WERI-Rb-1 (cell line): ENCODE results near the gene CCNI2.

Experiments
- DNase-seq: peaks from one replicate; pipeline ENCODE4 v3.0.0-alpha.2; 2020
- H3K27ac ChIP-seq: fragments of 250-450 bp; sonication (Bioruptor Pico); 2 replicates; pipeline ENCODE4 v1.5.1; 2020; ENCODE audit warnings: mild to moderate bottlenecking, moderate library complexity
- H3K27me3 ChIP-seq: fragments of 250-450 bp; sonication (Bioruptor Pico); 2 replicates; pipeline ENCODE4 v1.5.1; 2021; ENCODE audit warnings: mild to moderate bottlenecking, low read depth, moderate library complexity; ENCODE audit not compliant: insufficient read depth, severe bottlenecking
- H3K36me3 ChIP-seq: fragments of 250-450 bp; sonication (Bioruptor Pico); 2 replicates; pipeline ENCODE4 v1.5.1; 2020; ENCODE audit warnings: mild to moderate bottlenecking, moderate library complexity
- H3K4me3 ChIP-seq: 2 replicates; pipeline ENCODE4 v1.5.1; 2011; ENCODE audit warnings: low read depth, mild to moderate bottlenecking, control low read depth, low read length
- H3K9me3 ChIP-seq: fragments of 250-450 bp; sonication (Bioruptor Pico); 2 replicates; pipeline ENCODE4 v1.5.1; 2021; ENCODE audit warnings: mild to moderate bottlenecking, moderate library complexity; ENCODE audit not compliant: severe bottlenecking
- CTCF ChIP-seq: IDR thresholded peaks from 2 replicates; pipeline ENCODE4 v1.5.1; 2011; ENCODE audit warnings: low read depth, mild to moderate bottlenecking, control low read depth, inconsistent platforms, low read length

The CCNI2 gene

GRCh38 chr5:132777209-132778069 is 30.2 kb downstream of the CCNI2 start, which contains the start of gene SEPTIN8:
SEPTIN8 (minus strand) TSS chr5:132777239; CDS start chr5:132777137, 102 bp downstream.
- H3K36me3 ChIP-seq, result no peaks in the 10 kb centered on the region
- TF ChIP-seq CTCF, result no peak
- H3K4me3 ChIP-seq, result peak within 1 kb of the TSS; percentile 76
- DNase-seq, result peak; percentile 53
- H3K9me3 ChIP-seq, result no peaks in the 10 kb centered on the region
- H3K27me3 ChIP-seq, result no peaks in the 10 kb centered on the region
- peak within 1 kb of the TSS; percentile 59 for H3K27ac ChIP-seq

- no peak for DNase-seq
These were observed 30.9 kb downstream of the CCNI2 start for GRCh38 chr5:132778129-132778528.

DNA sequence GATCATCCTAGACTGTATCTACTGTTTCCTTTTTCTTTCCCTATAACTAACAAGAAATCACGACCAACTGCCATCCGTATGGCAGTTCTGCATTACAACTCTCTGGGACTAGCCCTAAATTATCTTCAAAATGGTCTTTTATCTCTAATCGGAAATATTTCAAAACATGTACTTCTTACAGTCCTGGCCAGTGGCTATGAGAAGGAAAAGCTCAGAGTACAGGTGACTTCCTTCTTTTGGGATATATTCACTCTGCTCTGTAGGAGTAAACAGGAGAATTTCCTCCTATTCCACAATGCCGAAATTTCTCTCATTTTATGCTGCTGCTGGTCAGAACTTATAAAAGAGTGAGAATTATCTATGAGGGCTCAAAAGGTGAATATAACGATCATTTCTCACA is 31.6 kb downstream of the CCNI2 start:
- Histone ChIP-seq H3K9me3 (no peaks in the 10 kb centered on the region), H3K36me3 (no peaks in the 10 kb centered on the region), H3K27me3 (no peaks in the 10 kb centered on the region), H3K27ac (no peak overlapping the region), H3K4me3 (no peak overlapping the region)
- TF ChIP-seq CTCF, result no peak
- no peak for DNase-seq

More at GRCh38 chr5:132778129-132778528, 30.9 kb downstream of the CCNI2 start:
- Histone ChIP-seq H3K4me3 (no peak overlapping the region), H3K27ac (no peak overlapping the region), H3K9me3 (no peaks in the 10 kb centered on the region), H3K27me3 (no peaks in the 10 kb centered on the region), H3K36me3 (no peaks in the 10 kb centered on the region)
- TF ChIP-seq CTCF, result no peak

DNA sequence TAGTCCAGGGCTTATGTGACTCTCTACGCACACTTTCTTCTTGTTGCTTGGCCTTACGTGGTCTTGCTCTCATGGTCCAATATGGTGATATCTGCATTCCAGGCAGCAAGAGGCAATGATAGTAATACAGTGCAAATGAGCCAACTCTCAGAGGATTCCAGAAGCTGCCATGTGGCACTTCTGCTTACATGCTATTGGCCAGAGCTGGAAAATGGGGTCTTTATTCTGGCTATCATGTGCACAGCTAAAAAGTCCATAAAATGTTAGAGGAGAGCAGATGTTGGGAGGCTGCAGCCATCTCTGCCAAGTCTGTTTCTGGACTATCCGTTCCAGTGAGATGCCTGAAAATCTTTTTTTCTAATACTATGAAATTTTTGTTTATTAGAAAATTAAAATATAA is 32.7 kb downstream of the CCNI2 start:
- no peak overlapping the region for H3K27ac ChIP-seq
- no peak for TF ChIP-seq CTCF
- no peak for DNase-seq
- H3K27me3 ChIP-seq, result no peaks in the 10 kb centered on the region
- no peak overlapping the region for H3K4me3 ChIP-seq
- H3K36me3 ChIP-seq, result no peaks in the 10 kb centered on the region
- no peaks in the 10 kb centered on the region for H3K9me3 ChIP-seq

GRCh38 chr5:132780577-132780976 is 33.4 kb downstream of the CCNI2 start:
- Histone ChIP-seq H3K27me3 (no peaks in the 10 kb centered on the region), H3K36me3 (no peaks in the 10 kb centered on the region), H3K9me3 (no peaks in the 10 kb centered on the region), H3K27ac (no peak overlapping the region), H3K4me3 (no peak overlapping the region)
- no peak for TF ChIP-seq CTCF
- DNase-seq, result no peak

DNA sequence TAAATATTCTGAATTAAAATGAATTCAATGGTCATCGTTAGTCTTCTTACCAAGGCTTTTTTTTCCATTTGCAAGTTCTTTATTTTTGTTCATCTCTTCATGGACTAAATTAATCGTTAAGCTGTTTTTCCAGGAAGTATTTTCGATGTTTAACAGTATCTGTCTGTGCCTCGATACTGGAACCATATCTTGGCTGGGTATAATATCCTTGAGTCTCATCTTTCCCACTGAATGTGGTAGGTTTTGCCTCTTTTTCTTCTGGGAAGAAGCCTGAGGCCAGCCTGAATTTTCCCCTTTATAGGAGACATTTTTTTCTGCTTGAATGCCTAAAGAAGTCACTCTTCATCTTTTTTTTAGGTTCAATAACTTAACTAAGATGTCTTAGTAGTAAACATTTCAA is 33.8 kb downstream of the CCNI2 start:
- Histone ChIP-seq H3K27me3 (no peaks in the 10 kb centered on the region), H3K4me3 (no peak overlapping the region), H3K9me3 (no peaks in the 10 kb centered on the region), H3K36me3 (no peaks in the 10 kb centered on the region), H3K27ac (no peak overlapping the region)
- no peak for TF ChIP-seq CTCF
- DNase-seq, result no peak
